ENCODE results near the gene UBE2Q1.
A peak's percentile ranks its signal among the peaks of the same experiment; 100 is the strongest.

The UBE2Q1 gene

DNA sequence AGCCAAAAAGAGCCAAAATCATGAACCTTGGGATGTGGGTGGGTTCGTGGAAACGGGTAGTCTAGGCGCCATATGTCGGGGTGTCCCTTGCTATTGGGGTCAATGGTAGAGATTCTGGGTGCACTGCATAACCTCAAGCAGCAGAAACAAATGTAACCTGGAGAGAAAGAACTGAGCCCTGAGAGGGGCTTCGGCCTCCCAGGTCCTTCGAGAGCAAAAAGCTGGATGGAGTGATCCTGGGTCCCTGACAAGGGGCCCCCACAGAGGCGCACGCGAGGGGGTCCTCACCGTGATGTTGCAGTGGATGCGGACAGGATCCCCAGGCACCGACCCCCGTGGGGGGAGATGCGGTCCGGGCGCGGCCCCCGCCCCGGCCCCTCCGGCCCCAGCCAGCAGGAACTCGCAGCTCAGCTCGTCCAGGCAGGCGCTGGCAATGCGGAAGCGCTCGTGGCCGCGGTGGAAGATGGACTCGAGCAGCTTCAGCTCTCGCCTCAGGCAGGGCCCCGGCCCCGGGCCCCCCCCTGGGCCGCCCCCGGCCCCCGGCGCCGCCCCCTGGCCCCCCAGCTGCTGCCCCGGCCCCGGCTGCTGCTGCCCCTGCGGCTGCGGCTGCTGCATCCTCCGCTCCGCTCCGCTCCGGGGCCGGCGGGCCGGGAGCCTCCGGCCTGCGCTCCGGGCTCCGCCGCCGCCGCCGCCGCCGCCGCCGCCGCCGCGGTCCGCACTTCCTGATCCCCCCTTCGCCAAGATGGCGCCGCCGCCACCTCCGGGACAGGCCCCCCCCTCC lies at the start of gene UBE2Q1:
Gene UBE2Q1, minus strand, starts transcription at position 724 of the 781 bp plus-strand sequence. Its CDS starts 109 bp downstream, at position 615.
- Histone ChIP-seq H3K36me3 (ENCODE audit: control insufficient read depth, insufficient read depth, low read length) (peaks cover 4% of the 10 kb centered on the region), H3K4me3 (ENCODE audit: low read length) (peak within 1 kb of the TSS; percentile 52), H3K4me1 (ENCODE audit: control insufficient read depth, insufficient read depth, low read length) (peaks cover 20% of the 10 kb centered on the region), H3K9ac (ENCODE audit: low read length) (peak within 1 kb of the TSS; percentile 84), H3K9me3 (ENCODE audit: control insufficient read depth, low read length) (no peaks in the 10 kb centered on the region), H3K27me3 (ENCODE audit: control insufficient read depth, insufficient read depth, low read length) (no peaks in the 10 kb centered on the region)

DNA sequence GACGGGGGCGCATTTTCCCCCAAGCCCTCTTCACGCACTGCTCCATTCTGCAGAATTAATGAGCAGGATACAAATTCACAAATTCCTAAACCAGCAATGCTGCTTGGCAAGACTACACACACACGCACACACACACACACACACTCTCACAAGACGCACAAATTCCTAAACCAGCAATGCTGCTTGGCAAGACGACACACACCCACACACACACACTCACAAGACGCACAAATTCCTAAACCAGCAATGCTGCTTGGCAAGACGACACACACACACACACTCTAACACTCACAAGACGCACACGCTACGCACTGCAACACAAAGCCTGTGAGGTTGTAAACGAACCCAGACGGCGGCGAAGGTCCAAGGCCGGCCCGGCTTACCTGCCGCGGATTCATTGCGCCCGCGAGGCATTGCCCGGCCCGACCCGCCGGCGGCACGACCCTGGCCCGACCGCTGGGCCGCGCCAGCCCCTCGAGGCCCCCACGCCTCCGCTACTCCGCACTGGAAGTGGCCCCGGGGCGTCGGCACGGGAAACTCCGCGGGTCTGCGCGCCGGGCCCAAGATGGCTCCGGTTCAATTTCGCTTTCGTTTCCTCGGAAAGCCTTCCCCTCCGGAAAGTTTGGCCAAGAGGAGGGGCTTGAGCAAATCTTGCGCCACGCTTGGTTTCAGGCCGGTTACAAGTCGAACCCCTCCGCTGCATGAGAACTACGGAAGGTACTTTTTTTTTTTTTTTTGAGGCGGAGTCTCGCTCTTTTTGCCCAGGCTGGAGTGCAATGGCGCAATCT lies 49.3 kb upstream of the UBE2Q1 start, which contains the start of gene ADAR:
Gene ADAR, minus strand, starts transcription at position 578 of the 788 bp plus-strand sequence. Its CDS starts 180 bp downstream, at position 398.
- Histone ChIP-seq H3K4me1 (ENCODE audit: control insufficient read depth, insufficient read depth, low read length) (peaks cover 12% of the 10 kb centered on the region), H3K4me3 (ENCODE audit: low read length) (peak within 1 kb of the TSS; percentile 97), H3K27me3 (ENCODE audit: control insufficient read depth, insufficient read depth, low read length) (no peaks in the 10 kb centered on the region), H3K9ac (ENCODE audit: low read length) (peak within 1 kb of the TSS; percentile 97), H3K36me3 (ENCODE audit: control insufficient read depth, insufficient read depth, low read length) (no peaks in the 10 kb centered on the region), H3K9me3 (ENCODE audit: control insufficient read depth, low read length) (no peaks in the 10 kb centered on the region)

DNA sequence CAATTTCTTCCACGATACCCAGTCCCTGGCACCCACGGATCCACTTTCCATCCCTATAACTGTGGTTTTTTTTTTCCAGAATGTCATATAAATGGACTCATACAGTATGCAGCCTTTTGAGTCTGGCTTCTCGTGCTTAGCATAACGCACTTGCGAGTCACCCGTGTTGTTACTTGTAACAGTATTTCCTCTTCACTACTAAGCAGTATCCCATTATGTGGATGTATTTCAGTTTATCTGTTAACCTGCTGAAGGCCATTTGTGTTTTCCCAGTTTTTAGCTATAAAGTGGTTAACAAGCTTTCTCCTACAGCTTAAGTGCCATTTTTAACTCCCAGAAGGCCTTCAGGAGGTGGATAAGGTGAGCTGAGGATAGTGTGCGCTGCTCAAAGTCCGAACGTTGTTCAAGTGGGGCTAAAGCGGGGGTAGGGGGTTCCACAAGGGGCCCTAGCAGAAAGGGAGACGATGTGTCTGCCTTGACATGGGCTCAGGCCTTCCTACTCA lies 48.7 kb upstream of the UBE2Q1 start:
- H3K36me3 ChIP-seq (ENCODE audit: control insufficient read depth, insufficient read depth, low read length) = no peaks in the 10 kb centered on the region
- H3K9ac ChIP-seq (ENCODE audit: low read length) = peak overlapping the region; percentile 97
- H3K4me1 ChIP-seq (ENCODE audit: control insufficient read depth, insufficient read depth, low read length) = peaks cover 12% of the 10 kb centered on the region
- no peaks in the 10 kb centered on the region for H3K27me3 ChIP-seq (ENCODE audit: control insufficient read depth, insufficient read depth, low read length)
- no peaks in the 10 kb centered on the region for H3K9me3 ChIP-seq (ENCODE audit: control insufficient read depth, low read length)
- H3K4me3 ChIP-seq (ENCODE audit: low read length) = peak overlapping the region; percentile 97

DNA sequence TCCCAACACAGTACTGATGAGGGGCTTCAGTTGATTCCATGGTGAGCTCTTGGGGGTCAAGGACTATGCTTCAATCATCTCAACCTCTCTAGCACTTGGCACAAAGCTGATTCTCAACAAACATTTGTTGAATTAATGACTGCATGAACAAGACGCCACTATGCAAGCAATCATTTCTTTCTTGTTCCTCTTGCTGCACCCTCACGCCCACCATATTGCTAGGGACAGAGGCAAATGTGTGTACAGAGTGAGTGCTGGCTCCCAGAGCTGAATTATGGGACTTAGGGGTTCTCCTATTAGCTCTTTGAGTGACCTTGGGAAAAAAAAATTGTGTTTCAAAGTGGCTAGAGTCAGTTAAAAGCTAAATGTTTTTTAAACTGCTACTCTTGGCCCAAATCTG lies 47.1 kb upstream of the UBE2Q1 start:
- no peak overlapping the region for H3K9ac ChIP-seq (ENCODE audit: low read length)
- no peaks in the 10 kb centered on the region for H3K27me3 ChIP-seq (ENCODE audit: control insufficient read depth, insufficient read depth, low read length)
- H3K9me3 ChIP-seq (ENCODE audit: control insufficient read depth, low read length) = no peaks in the 10 kb centered on the region
- peaks cover 12% of the 10 kb centered on the region for H3K4me1 ChIP-seq (ENCODE audit: control insufficient read depth, insufficient read depth, low read length)
- H3K4me3 ChIP-seq (ENCODE audit: low read length) = no peak overlapping the region
- no peaks in the 10 kb centered on the region for H3K36me3 ChIP-seq (ENCODE audit: control insufficient read depth, insufficient read depth, low read length)

DNA sequence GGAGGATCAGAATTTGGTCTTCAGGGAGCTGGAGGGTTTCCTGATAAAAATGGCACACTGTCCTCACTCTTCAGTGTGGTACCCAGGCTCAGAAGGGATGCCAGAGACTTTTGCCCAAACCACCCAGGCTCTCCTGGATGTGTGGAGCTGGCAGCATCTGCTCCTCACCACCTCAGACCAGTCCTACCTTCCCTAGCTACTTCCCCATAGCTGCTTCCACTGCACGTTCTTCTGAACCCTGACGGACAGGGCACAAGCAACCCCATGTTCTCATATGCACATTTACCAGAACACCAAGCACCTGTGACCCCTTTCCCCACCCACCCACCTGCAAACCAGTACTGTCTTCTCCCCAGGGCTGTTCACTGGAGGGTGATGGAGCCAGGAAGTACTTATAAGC lies 44.9 kb upstream of the UBE2Q1 start:
- H3K36me3 ChIP-seq (ENCODE audit: control insufficient read depth, insufficient read depth, low read length) = no peaks in the 10 kb centered on the region
- no peaks in the 10 kb centered on the region for H3K27me3 ChIP-seq (ENCODE audit: control insufficient read depth, insufficient read depth, low read length)
- H3K9ac ChIP-seq (ENCODE audit: low read length) = no peak overlapping the region
- H3K4me3 ChIP-seq (ENCODE audit: low read length) = no peak overlapping the region
- peaks cover 9% of the 10 kb centered on the region for H3K4me1 ChIP-seq (ENCODE audit: control insufficient read depth, insufficient read depth, low read length)
- H3K9me3 ChIP-seq (ENCODE audit: control insufficient read depth, low read length) = no peaks in the 10 kb centered on the region

DNA sequence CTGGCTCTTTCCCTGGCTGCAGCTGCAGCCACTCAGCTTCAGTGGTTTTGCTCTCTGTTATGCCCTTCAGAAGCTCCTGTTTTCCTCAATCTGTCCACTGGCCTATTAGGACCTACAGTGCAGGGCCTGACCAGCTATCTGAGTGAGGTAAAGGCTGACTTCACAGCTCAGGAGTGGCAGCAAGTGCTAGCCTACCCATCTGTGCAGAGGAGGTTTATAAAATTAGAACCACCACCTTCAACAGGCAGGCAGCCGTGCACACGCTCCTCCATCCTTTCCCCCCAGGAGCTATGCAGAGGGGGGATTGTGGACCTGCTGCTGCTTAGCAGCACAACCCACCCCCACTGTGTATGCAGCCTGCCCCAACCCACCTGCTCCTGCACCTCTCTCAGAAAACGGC lies 41.2 kb upstream of the UBE2Q1 start:
- no peaks in the 10 kb centered on the region for H3K9me3 ChIP-seq (ENCODE audit: control insufficient read depth, low read length)
- H3K36me3 ChIP-seq (ENCODE audit: control insufficient read depth, insufficient read depth, low read length) = peaks cover 21% of the 10 kb centered on the region
- H3K4me3 ChIP-seq (ENCODE audit: low read length) = no peak overlapping the region
- no peak overlapping the region for H3K9ac ChIP-seq (ENCODE audit: low read length)
- peaks cover 5% of the 10 kb centered on the region for H3K4me1 ChIP-seq (ENCODE audit: control insufficient read depth, insufficient read depth, low read length)
- H3K27me3 ChIP-seq (ENCODE audit: control insufficient read depth, insufficient read depth, low read length) = no peaks in the 10 kb centered on the region

DNA sequence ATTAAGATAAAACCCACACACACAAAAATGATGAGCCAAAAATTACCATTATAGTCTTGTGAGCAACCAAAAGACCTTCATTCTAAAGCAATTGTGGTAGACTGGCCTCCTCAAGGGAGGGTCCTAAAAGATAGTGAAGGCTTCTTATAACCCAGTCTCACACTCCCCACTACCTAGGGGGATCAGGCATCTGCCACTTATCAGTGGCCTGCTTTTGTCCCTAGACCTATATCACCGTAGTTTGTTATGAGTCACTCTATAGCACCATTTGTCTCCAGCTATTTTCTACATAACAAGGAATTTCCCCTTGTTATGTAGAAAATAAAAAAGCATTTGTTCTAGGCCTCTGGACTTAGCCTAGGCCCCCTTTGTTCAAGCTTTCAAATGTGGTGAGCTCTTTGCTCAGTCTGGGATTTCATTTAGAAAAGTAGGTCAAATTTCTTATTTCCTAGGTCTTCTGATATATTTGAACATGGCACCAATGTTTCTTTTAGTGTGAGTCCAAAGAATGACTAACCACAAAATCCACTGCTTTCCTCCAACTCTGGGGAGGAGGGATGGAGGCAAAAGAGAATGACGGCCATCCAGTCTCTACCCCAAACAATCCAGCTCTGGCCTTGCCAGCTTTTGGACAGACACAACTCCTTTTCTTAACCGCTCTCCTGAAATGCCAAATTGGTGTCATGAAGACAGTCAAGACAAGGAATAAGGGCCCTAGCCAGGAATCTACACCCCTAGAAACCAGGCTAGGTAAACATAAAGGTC lies 40.6 kb upstream of the UBE2Q1 start:
- H3K27me3 ChIP-seq (ENCODE audit: control insufficient read depth, insufficient read depth, low read length) = no peaks in the 10 kb centered on the region
- no peak overlapping the region for H3K4me3 ChIP-seq (ENCODE audit: low read length)
- H3K9ac ChIP-seq (ENCODE audit: low read length) = no peak overlapping the region
- no peaks in the 10 kb centered on the region for H3K9me3 ChIP-seq (ENCODE audit: control insufficient read depth, low read length)
- H3K4me1 ChIP-seq (ENCODE audit: control insufficient read depth, insufficient read depth, low read length) = peaks cover 2% of the 10 kb centered on the region
- H3K36me3 ChIP-seq (ENCODE audit: control insufficient read depth, insufficient read depth, low read length) = peaks cover 21% of the 10 kb centered on the region

DNA sequence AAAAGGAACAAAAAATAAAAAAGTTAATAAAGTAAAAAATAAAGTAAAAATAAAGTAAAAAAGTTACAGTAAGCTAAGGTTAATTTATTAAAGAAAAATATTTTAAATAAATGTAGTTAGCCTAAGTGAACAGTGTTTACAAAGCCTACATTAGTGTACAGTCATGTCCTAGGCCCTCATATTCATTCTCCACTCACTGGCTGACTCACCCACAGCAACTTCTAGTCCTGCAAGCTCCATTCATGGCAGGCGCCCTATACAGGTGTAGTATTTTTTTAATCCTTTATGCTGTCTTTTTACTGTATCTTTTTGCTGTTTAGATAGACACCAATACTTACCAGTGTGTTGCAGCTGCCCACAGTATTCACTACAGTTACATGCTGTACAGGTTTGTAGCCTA lies 37.2 kb upstream of the UBE2Q1 start:
- Histone ChIP-seq H3K4me3 (ENCODE audit: low read length) (no peak overlapping the region), H3K9ac (ENCODE audit: low read length) (no peak overlapping the region), H3K9me3 (ENCODE audit: control insufficient read depth, low read length) (no peaks in the 10 kb centered on the region), H3K36me3 (ENCODE audit: control insufficient read depth, insufficient read depth, low read length) (peaks cover 32% of the 10 kb centered on the region), H3K4me1 (ENCODE audit: control insufficient read depth, insufficient read depth, low read length) (no peaks in the 10 kb centered on the region), H3K27me3 (ENCODE audit: control insufficient read depth, insufficient read depth, low read length) (no peaks in the 10 kb centered on the region)

DNA sequence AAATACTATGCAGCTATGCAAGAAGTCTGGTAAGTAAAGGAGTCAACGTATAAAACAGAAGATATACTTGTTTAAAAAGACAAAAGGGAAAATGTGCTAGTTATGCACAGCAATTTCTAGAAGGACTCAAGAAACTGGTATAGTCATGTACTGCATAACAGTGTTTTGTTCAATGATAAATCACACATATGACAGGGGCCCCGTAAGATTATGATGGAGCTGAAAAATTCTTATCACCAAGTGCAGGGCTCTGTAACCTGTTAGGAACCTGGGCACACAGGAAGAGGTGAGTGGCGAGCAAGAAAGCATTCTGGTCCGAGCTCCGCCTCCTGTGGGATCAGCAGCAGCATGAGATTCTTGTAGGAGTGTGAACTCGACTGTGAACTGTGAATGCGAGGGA lies 36.3 kb upstream of the UBE2Q1 start:
- no peak overlapping the region for H3K4me3 ChIP-seq (ENCODE audit: low read length)
- no peaks in the 10 kb centered on the region for H3K4me1 ChIP-seq (ENCODE audit: control insufficient read depth, insufficient read depth, low read length)
- H3K9me3 ChIP-seq (ENCODE audit: control insufficient read depth, low read length) = no peaks in the 10 kb centered on the region
- no peaks in the 10 kb centered on the region for H3K27me3 ChIP-seq (ENCODE audit: control insufficient read depth, insufficient read depth, low read length)
- no peak overlapping the region for H3K9ac ChIP-seq (ENCODE audit: low read length)
- peaks cover 38% of the 10 kb centered on the region for H3K36me3 ChIP-seq (ENCODE audit: control insufficient read depth, insufficient read depth, low read length)

DNA sequence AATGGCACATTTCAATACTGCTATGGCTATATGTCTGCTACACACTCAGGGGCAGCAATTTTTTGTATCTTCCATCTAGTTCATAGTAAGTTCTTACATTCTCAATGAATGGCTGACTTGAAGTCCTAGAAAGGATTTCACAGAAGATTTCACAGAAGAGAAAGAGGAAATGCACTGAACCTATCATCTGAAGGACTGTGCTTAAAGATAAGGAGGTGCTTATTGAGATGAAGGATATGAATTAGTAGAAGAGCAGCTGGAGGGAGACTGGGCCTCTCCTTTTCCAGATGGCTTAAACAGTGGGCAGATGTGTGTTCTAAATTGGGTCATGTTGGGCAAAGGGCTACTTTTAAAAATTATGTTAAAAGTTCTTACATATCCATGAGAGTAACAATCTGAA lies 34.9 kb upstream of the UBE2Q1 start:
- Histone ChIP-seq H3K9me3 (ENCODE audit: control insufficient read depth, low read length) (no peaks in the 10 kb centered on the region), H3K4me1 (ENCODE audit: control insufficient read depth, insufficient read depth, low read length) (no peaks in the 10 kb centered on the region), H3K4me3 (ENCODE audit: low read length) (no peak overlapping the region), H3K9ac (ENCODE audit: low read length) (no peak overlapping the region), H3K27me3 (ENCODE audit: control insufficient read depth, insufficient read depth, low read length) (no peaks in the 10 kb centered on the region), H3K36me3 (ENCODE audit: control insufficient read depth, insufficient read depth, low read length) (peaks cover 50% of the 10 kb centered on the region)

DNA sequence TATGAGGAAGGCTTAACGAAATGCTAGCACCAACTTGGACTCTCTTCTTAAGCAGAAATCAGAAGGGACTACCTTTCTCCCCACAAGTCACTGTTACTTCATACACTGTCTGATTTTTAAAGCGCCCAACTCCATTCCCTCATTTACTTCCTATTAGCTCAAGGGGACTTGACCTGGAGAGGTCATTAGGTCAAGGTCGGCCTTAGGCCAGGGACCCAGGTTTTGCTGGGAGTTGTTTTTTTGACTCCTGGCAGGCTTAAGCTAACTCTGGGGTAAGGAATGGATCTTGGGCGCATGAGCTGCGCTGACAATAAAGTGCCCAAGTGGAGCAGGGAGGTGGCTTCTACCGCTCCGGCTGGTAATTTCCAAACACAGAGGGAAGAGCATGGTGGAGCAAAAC lies 32.7 kb upstream of the UBE2Q1 start:
- H3K4me1 ChIP-seq (ENCODE audit: control insufficient read depth, insufficient read depth, low read length) = no peaks in the 10 kb centered on the region
- H3K27me3 ChIP-seq (ENCODE audit: control insufficient read depth, insufficient read depth, low read length) = no peaks in the 10 kb centered on the region
- H3K4me3 ChIP-seq (ENCODE audit: low read length) = no peak overlapping the region
- peaks cover 49% of the 10 kb centered on the region for H3K36me3 ChIP-seq (ENCODE audit: control insufficient read depth, insufficient read depth, low read length)
- no peaks in the 10 kb centered on the region for H3K9me3 ChIP-seq (ENCODE audit: control insufficient read depth, low read length)
- no peak overlapping the region for H3K9ac ChIP-seq (ENCODE audit: low read length)
